ENCODE measurements around the gene ANKS1B. TPM values are rescaled to one million over a fixed set of nuclear protein-coding genes. Genes with fewer than 3 reads are reported as not detected.

ANKS1B gene
- total and polyA plus RNA-seq, 4 donors, result 0.03 to 3.4 (median 0.53) TPM

DNA sequence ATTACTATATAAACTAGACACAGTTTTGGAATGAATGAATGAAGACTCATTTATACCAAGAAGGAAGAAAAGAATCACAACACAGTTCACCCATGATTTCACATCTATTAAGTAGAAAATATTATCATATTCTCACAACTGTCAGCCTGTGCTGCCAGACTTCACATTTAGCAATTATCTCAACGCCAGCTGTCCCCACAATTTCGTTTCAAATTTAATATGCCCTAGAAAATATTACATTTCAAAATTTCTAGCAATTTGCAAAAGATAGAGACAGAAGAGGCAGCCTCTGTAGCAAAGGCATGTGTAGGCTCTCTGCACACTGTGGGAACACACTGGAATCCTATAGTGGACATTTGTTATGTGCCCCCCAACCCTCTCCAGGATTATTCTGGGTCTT is 83.6 kb downstream of the ANKS1B start (continued):
- no peak for TF ChIP-seq ZBTB33 (IDR thresholded peaks at IDR 0.05)

DNA sequence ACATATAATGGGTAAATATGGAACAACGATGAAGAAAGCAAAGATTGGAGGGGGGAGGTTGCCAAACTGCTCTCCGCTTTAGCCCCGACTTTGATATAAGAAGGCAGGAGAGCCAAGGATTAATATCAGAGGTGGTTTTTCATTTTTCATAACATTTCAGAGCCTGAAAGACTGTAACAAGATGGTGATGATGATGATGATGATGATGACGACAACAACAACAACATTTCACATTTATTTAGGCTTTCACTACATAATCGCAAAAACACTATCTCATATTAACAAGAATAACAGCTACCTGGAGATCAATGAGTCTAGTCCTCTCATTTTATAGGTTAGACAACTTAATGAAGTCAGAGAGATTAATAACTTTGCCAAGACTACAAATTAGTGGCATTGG is 86.1 kb downstream of the ANKS1B start:
- H3K9ac ChIP-seq (ENCODE audit: low read depth in 1 of 2, low read length in 2 of 2), result no peak overlapping the region
- TF ChIP-seq NR2F2 (IDR thresholded peaks at IDR 0.05), result no peak
- TF ChIP-seq, protein P1, sequence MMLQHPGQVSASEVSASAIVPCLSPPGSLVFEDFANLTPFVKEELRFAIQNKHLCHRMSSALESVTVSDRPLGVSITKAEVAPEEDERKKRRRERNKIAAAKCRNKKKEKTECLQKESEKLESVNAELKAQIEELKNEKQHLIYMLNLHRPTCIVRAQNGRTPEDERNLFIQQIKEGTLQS (IDR thresholded peaks at IDR 0.05), result no peak
- TF ChIP-seq EGR1 (IDR thresholded peaks at IDR 0.05; ENCODE audit: low read depth in 2 of 2), result no peak
- TF ChIP-seq RAD21 (IDR thresholded peaks at IDR 0.05), result no peak
- TF ChIP-seq YY1 (IDR thresholded peaks at IDR 0.05), result no peak
- no peak for TF ChIP-seq ZBTB33 (IDR thresholded peaks at IDR 0.05)
- TF ChIP-seq HNF4G (IDR thresholded peaks at IDR 0.05), result no peak
- no peak for TF ChIP-seq GABPA (IDR thresholded peaks at IDR 0.05 in 1 of 2, conservative IDR thresholded peaks at IDR 0.05 in 1 of 2)
- no peak for TF ChIP-seq HNF4A (conservative IDR thresholded peaks at IDR 0.05)
- no peak for TF ChIP-seq SP1 (IDR thresholded peaks at IDR 0.05)
- TF ChIP-seq, protein P2, sequence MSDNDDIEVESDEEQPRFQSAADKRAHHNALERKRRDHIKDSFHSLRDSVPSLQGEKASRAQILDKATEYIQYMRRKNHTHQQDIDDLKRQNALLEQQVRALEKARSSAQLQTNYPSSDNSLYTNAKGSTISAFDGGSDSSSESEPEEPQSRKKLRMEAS (IDR thresholded peaks at IDR 0.05), result no peak
- H3K9me3 ChIP-seq (ENCODE audit: control insufficient read depth in 4 of 4, low read length in 3 of 4), result no peaks in the 10 kb centered on the region
- no peak overlapping the region for H3K27ac ChIP-seq (ENCODE audit: low read depth in 1 of 2, low read length in 2 of 2)
- DNase-seq (ENCODE audit: low spot score), result no peak
- peaks cover 0 to 3% (median 0%) of the 10 kb centered on the region in 4 donors for H3K27me3 ChIP-seq (ENCODE audit: control insufficient read depth in 4 of 4, insufficient read depth in 4 of 4, low read length in 3 of 4)
- WGBS, result 87% methylated on average over 5 of the region's 5 CpGs
- H3K36me3 ChIP-seq (ENCODE audit: control insufficient read depth in 4 of 4, insufficient read depth in 3 of 4, low read depth in 1 of 4, low read length in 3 of 4), result no peaks in the 10 kb centered on the region
- H3K4me1 ChIP-seq (ENCODE audit: control insufficient read depth in 4 of 4, insufficient read depth in 4 of 4, low read length in 3 of 4), result no peaks in the 10 kb centered on the region
- H3K4me3 ChIP-seq (ENCODE audit: low read depth in 1 of 3, low read length in 3 of 3), result no peak overlapping the region

- no peaks in the 10 kb centered on the region for H3K9me3 ChIP-seq (ENCODE audit: control insufficient read depth in 4 of 4, low read length in 3 of 4)
- H3K36me3 ChIP-seq (ENCODE audit: control insufficient read depth in 4 of 4, insufficient read depth in 3 of 4, low read depth in 1 of 4, low read length in 3 of 4), result no peaks in the 10 kb centered on the region
- H3K27me3 ChIP-seq (ENCODE audit: control insufficient read depth in 4 of 4, insufficient read depth in 4 of 4, low read length in 3 of 4), result no peaks in the 10 kb centered on the region
- TF ChIP-seq HNF4G (IDR thresholded peaks at IDR 0.05), result no peak
- no peak for TF ChIP-seq CTCF (IDR thresholded peaks at IDR 0.05; ENCODE audit: low read depth, low read length, missing input control)
- no peak for DNase-seq (ENCODE audit: low spot score)
- H3K4me1 ChIP-seq (ENCODE audit: control insufficient read depth in 4 of 4, insufficient read depth in 4 of 4, low read length in 3 of 4), result no peaks in the 10 kb centered on the region
- no peak overlapping the region for H3K27ac ChIP-seq (ENCODE audit: low read depth in 1 of 2, low read length in 2 of 2)
- no peak overlapping the region for H3K9ac ChIP-seq (ENCODE audit: low read depth in 1 of 2, low read length in 2 of 2)
- no peak overlapping the region for H3K4me3 ChIP-seq (ENCODE audit: low read depth in 1 of 3, low read length in 3 of 3)
These were observed 105.3 kb downstream of the ANKS1B start for GRCh38 chr12:99879439-99879838.
